ENCODE results near the gene HES5. TPM values are rescaled to one million over a fixed set of nuclear protein-coding genes. Genes with fewer than 3 reads are reported as not detected.

The HES5 gene
- total RNA-seq, 1 experiment from 2014 or later = not detected

DNA sequence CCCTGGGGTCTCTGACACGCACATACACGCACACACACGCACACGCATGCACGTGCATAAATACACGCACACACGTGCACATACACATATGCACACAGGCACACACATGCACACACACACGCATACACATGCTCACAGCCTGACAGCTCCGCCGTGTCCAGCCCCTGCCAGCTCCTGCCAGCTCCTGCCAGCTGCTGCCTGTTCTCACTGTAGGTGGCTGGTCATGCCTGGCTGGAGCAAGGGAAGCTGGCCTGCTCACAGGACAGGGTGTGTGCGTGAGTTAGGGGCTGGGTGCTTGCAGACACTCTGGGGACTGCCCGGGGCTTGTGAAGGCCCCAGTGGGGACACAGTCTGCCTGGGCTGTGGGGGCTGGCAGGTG, 49.1 kb downstream of the HES5 start:
- no CpG with 5 or more reads among the region's 12 CpGs for WGBS (ENCODE audit: extremely low coverage, insufficient read length, low lambda C conversion rate)
- Histone ChIP-seq H4K20me1 (ENCODE audit: control insufficient read depth, insufficient read depth, insufficient read length) (no peaks in the 10 kb centered on the region), H4K5ac (ENCODE audit: insufficient read length, low read depth, low read length) (no peak overlapping the region), H3K14ac (ENCODE audit: insufficient read depth, low read length) (no peak overlapping the region), H3K23ac (ENCODE audit: insufficient read length, low read depth, low read length) (no peak overlapping the region), H2BK15ac (ENCODE audit: low read depth, low read length) (no peak overlapping the region), H2AK5ac (ENCODE audit: insufficient read length, low read length) (no peak overlapping the region), H3K27ac (ENCODE audit: insufficient read length, low read depth, low read length) (no peak overlapping the region), H3K27me3 (ENCODE audit: insufficient read depth, low read length) (no peaks in the 10 kb centered on the region), H2BK5ac (ENCODE audit: insufficient read length, low read length) (no peak overlapping the region), H3K4me2 (ENCODE audit: insufficient read depth, insufficient read length, low read length) (no peak overlapping the region), H3K79me2 (ENCODE audit: insufficient read depth, low read length) (no peaks in the 10 kb centered on the region), H2BK20ac (ENCODE audit: low read depth, low read length, poor library complexity, severe bottlenecking) (no peak overlapping the region), H3K23me2 (ENCODE audit: insufficient read length, low read depth, low read length, poor library complexity, severe bottlenecking) (no peaks in the 10 kb centered on the region), H3K9me3 (ENCODE audit: control insufficient read depth, low read depth, low read length) (no peaks in the 10 kb centered on the region), H3K79me1 (ENCODE audit: insufficient read depth, low read depth, low read length, poor library complexity, severe bottlenecking) (no peaks in the 10 kb centered on the region), H2BK12ac (ENCODE audit: insufficient read length, low read depth, low read length) (no peak overlapping the region), H2AFZ (ENCODE audit: low read length) (no peak overlapping the region), H3K56ac (ENCODE audit: insufficient read length, low read depth, low read length) (no peak overlapping the region), H4K91ac (ENCODE audit: insufficient read length, low read depth, low read length) (no peak overlapping the region), H3K4ac (ENCODE audit: low read depth, low read length) (no peak overlapping the region), H3K9ac (ENCODE audit: extremely low read depth, insufficient read length, low read length) (no peak overlapping the region), H2BK120ac (ENCODE audit: low read depth, low read length, poor library complexity, severe bottlenecking) (no peak overlapping the region), H3K18ac (ENCODE audit: insufficient read length, low read depth, low read length) (no peak overlapping the region), H4K8ac (replicated peaks; ENCODE audit: insufficient read length, low read depth, low read length) (no peak overlapping the region), H3K4me1 (ENCODE audit: insufficient read depth, low read length) (no peaks in the 10 kb centered on the region), H3T11ph (ENCODE audit: low read length) (no peak overlapping the region)
- Mint-ChIP-seq H3K27ac (no peak overlapping the region; a peak in 1 of 7 replicates), H3K9me3 (no peaks in the 10 kb centered on the region), H3K4me1 (peaks cover 0 to 7% of the 10 kb centered on the region in 2 experiments; a peak in 1 of 4 replicates), H3K36me3 (ENCODE audit: insufficient read depth in 1 of 3, low read depth in 3 of 3) (no peaks in the 10 kb centered on the region), H3K27me3 (ENCODE audit: low read depth) (peaks cover 7% of the 10 kb centered on the region), H3K4me3 (no peak overlapping the region)
- no peak for DNase-seq
- TF ChIP-seq, protein P1, sequence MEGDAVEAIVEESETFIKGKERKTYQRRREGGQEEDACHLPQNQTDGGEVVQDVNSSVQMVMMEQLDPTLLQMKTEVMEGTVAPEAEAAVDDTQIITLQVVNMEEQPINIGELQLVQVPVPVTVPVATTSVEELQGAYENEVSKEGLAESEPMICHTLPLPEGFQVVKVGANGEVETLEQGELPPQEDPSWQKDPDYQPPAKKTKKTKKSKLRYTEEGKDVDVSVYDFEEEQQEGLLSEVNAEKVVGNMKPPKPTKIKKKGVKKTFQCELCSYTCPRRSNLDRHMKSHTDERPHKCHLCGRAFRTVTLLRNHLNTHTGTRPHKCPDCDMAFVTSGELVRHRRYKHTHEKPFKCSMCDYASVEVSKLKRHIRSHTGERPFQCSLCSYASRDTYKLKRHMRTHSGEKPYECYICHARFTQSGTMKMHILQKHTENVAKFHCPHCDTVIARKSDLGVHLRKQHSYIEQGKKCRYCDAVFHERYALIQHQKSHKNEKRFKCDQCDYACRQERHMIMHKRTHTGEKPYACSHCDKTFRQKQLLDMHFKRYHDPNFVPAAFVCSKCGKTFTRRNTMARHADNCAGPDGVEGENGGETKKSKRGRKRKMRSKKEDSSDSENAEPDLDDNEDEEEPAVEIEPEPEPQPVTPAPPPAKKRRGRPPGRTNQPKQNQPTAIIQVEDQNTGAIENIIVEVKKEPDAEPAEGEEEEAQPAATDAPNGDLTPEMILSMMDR (conservative IDR thresholded peaks at IDR 0.05) = no peak
